ENCODE measurements around the gene TAOK2. TPM values are rescaled to one million over a fixed set of nuclear protein-coding genes. Genes with fewer than 3 reads are reported as not detected.
"Not testable (repeated sequence)": the region's sequence is repeated elsewhere in the genome, so short reads cannot be mapped to it uniquely, and the experiment has no call there.

Gene TAOK2
- polyA plus RNA-seq, 4 donors: 33.2 to 59.3 (median 39.4) TPM

DNA sequence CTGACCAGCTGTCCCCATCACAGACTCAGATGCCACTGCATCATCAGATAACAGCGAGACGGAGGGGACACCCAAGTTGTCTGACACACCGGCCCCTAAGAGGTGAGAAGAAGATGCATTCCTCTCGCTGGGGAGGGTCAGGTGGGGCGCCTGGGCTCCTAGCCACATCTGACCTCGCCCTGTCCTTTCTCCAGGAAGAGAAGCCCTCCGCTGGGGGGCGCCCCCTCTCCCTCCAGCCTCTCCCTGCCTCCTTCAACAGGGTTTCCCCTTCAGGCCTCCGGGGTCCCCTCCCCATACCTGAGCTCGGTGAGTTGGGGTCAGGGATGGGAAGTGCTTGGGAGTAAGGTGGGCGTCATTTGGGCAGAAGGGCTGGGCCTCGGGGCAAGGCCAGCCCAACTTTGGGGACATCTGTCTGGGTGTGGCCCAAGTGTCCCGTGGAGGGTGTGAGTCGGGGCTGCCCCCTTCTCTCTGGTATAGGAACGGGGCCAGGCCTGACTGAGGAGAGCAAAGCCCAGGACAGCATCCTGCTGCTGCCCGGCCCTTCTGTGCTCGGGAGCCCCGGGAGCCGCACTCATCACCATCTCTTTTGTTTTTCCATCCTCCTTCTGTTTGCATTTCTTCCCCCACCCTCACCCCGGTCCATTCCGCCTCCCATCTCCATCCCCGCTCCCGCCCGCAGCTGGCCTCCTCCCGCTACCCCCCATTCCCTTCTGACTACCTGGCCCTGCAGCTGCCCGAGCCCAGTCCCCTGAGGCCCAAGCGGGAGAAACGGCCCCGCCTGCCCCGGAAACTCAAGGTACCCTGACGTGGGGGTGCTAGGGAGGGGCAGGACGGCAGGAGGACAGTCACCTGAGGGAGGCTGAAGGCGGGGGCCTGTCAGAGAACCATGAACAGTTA, 27.3 kb downstream of the TAOK2 start:
- DNase-seq (ENCODE audit: low read depth in 4 of 4, low spot score in 3 of 4): no peak

DNA sequence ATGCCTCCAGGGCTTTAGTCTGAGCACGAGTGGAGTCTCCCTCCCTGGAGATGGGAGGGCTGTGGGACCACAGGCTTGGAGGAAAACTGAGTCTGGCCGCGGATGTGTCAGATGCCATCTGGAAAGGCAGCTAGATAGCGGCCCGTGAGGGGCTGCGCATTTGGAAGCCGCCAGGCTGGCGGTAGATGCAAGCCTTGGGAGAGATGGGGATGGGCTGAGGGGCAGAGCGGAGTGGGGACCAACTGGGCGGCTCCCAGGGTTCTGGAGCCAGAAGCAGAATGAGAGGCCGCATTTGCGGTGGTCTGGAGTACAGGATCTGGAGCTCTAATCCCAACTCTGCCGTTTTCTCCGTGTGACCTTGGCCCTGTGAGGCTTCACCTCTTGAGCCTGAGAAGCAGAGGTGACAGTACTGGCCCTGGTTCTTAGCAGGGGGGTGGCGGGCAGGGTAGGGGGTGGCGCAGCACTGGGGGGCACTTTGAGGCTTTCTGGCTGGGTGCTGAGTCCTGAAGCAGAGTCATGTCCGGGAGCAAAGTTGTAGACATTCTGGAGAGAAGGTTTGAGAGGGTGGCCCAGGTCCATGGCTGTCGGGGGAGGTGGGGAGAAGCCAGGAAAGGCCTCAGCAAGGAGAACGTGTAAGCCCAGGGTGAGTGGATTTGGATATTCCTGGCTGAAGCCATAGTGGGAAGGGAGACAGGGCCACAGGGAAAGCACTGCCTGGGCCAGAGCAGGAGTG, 29.1 kb downstream of the TAOK2 start:
- DNase-seq (ENCODE audit: low read depth in 4 of 4, low spot score in 3 of 4): no peak

DNA sequence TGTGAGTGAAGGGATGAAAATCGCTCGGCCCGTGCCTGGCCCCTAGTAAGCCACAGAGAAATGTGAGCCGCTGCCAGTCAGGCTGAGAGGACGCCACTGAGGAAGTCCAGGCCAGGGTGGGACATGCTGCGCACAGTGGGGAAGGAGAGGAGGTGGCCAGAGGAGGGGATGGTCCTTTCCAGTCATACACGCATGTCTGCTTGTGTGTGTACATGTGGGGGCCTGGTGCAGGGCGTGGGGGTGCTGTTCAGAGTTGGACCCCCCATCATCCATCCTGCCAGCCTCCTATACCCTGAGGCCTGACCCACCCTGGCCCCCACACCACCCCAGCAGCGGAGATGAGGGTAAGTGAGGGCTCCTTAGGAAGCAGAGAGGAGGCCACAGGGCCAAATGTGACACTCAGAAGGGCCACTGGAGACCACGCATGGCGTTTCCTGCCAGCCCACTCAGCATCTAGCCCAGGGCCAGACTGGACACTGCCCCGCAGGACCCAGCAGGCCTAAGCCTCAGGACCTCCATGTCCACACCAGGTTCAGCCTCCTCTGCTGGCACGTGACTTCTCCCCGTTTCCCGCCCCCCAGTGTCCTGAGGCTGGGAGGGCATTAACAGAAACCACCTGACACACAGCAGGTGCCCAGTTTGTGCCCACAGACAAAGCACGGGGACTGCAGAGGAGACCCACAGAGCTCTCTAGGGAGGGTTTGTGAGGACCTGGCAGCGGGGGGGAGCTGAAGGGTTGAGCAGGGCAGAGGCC, 30.2 kb downstream of the TAOK2 start:
- no peak for DNase-seq (ENCODE audit: low read depth in 4 of 4, low spot score in 3 of 4)

DNA sequence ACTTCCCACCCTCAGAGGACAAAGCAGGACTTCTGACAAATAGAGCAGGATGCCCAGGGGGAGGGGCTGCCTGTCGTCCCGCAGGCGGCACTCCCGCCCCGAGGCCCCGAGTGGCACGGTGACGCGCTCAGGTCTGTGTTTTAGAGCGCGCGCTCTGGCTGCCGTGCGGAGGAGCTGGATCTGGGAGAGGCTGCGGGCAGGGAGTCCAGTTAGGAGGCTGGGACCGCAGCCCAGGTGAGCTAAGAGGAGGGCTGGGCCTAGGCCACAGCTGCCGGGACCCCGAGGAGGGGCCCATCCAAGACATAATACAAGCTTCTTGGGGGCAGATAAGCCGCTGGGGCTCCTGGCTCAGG, 30.7 kb downstream of the TAOK2 start:
- no peak for DNase-seq (ENCODE audit: low read depth in 4 of 4, low spot score in 3 of 4)

DNA sequence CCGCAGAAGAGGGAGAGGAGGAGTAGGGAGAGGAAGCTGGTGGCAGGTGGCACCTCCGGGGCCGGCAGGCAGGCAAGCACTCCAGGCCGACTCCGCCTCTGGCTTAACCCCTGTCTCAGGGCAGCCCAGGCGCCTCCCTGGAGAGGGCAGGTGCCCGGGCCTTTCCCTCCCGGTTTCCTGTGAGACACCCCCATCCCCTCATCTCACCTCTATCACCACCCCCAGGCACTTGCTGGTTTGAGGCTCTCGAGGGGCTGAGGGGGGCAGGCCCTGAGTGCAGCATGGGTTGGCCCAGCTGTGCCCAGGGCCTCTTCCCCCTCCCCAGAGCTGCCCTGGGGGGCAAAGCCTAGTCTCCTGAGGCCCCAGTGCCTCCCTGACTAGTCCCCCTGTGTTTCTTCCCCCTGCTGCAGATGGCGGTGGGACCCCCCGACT, 31.2 kb downstream of the TAOK2 start:
- DNase-seq (ENCODE audit: low read depth in 4 of 4, low spot score in 3 of 4): no peak

DNA sequence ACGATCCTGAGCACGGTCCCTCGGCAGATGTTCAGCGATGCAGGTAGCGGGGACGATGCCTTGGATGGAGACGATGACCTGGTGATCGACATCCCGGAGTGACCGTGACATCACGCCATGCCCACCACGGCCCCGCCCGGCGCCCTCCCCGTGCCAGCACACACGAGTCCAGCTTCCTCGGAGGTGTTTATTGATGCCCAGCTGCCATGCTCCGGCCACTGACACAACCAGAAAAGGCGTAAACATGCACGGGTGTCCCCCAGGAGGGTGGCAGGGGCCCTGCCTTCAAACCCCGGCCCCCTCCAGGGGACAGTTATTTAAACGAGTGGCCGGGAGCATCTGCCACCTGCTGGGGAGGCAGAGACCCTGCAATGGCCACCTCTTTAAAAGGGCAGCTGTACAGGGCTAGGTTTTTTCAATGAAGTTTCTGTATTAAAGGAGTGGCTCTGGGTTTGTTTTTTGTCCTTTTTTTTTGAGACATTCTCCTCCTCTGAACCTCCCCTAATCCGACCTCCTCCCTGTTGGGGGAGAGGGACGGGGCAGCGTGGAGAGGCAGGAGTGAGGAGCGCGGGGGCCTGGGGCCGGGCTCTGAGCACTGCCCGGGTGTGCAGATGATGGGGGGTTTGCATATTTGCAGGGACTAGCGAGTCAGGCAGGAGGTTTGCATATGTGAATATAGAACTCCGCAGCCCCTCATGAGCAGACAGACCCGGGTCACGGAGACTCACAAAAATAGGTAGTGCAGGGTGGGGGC, 31.9 kb downstream of the TAOK2 start:
- no peak for DNase-seq (ENCODE audit: low read depth in 4 of 4, low spot score in 3 of 4)

DNA sequence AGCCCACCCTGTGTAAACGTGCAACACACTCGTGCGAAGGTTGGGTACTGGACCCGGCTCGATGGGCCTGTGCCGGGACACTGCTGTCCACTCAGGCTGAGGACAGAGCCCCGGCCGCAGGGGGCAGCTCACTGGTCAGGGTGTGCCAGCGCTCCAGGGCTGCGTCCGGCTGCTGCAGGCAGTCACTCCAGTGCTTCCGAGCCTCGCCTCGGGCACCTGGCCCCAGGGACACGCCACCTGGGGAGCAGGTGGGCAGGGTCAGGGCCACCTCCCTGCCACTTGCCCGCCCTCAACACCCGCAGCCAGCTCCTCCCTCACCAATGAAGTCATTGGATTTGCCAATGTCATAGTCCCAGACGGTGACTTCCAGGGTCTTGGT, 32.4 kb downstream of the TAOK2 start:
- DNase-seq (ENCODE audit: low read depth in 4 of 4, low spot score in 3 of 4): no peak

DNA sequence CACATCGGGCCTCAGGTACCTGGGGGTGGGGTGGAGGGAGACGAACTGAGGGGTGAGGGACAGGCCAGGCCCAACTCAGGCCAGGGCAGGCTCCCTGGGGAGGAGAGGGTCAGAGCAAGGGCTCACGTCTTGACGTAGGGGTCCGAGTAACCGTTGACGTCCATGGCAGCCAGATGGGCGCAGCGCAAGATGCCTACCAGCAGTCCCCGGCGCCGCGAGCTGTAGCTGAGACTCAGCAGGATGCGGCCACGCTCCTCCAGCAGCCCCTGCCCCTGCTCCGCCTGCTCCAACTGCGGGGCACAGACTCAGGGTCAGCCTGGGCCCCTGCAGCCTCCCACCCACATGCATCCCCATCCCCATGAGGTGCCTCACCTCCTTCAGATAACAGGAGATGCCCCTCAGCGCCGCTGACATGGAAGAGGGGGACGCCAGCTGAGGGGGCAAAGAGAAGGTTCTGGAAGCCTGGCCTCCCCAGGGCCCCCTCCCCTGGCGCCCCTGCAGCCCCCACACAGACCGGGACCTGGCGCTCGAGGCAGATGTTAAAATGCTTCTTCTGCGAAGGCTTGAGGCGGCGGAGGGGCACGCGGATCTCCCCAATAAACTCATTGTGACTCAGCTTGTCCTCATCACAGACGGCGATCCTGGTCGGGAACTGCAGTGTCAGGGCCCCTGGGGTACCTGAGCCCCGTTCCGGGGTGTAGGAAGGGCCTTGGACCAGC, 33.1 kb downstream of the TAOK2 start:
- DNase-seq (ENCODE audit: low read depth in 4 of 4, low spot score in 3 of 4): no peak

DNA sequence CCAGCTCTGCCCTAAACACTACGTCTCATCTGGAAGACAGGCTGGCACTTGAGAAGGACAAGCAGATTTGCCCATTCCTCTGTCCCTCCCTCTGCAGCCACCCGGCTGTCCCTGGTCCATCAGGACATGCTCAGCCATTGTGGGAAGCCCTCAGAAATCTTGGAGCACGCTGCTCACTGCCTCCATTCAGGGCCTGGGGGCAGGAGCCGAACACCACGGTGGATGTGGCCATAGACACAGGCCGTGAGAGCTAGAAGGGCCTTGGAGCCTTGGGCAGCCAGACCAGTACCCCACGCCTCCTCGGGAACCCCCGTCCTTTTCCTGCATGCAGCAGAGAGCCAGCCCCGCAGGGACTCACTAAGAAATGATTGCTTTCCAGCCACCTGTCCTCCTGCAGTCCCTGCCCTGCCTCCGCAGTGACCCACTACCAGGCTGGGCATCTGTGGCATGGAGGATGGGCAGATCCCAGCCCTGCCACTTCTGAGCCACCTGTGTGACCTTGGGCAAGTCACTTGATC, 33.8 kb downstream of the TAOK2 start:
- DNase-seq (ENCODE audit: low read depth in 4 of 4, low spot score in 3 of 4): no peak

DNA sequence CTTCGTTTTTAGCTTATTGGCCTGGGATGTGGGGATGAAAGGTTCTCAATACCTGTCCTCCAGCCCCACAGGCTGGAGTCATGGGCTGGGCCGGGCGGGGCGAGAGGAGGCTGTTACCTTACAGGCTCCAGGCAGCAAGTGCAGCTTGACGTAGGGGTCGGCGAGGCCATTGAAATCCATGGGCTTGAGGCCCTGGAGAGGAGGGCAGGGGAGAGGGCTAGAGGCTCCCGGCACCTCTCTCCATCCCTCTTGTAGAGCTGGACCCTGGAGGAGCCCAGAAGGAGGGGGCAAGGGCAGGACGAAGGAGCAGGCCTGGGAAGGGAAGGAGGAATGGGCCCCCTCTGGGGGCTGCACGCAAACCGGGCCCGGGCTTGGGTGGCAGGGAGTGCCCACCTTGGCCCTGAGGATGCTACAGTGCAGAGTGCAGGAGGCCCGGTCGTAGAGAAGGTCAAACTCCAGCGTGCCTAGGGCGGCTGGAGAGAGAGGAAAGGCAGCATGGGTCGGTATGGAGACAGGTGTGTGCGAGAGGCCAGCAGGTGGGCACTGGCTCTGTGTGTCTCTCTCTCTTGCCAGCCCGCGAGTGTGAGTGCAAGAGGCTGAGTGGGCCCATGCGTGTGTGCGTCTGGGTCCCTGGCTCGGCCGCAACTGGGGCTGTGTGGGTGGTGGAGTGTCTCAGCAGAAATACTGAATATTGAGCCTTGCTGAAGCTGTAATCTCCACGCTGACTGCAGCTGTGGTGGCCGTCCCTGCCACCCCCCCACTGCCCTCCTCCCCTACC, 35.6 kb downstream of the TAOK2 start:
- DNase-seq (ENCODE audit: low read depth in 4 of 4, low spot score in 3 of 4): no peak

DNA sequence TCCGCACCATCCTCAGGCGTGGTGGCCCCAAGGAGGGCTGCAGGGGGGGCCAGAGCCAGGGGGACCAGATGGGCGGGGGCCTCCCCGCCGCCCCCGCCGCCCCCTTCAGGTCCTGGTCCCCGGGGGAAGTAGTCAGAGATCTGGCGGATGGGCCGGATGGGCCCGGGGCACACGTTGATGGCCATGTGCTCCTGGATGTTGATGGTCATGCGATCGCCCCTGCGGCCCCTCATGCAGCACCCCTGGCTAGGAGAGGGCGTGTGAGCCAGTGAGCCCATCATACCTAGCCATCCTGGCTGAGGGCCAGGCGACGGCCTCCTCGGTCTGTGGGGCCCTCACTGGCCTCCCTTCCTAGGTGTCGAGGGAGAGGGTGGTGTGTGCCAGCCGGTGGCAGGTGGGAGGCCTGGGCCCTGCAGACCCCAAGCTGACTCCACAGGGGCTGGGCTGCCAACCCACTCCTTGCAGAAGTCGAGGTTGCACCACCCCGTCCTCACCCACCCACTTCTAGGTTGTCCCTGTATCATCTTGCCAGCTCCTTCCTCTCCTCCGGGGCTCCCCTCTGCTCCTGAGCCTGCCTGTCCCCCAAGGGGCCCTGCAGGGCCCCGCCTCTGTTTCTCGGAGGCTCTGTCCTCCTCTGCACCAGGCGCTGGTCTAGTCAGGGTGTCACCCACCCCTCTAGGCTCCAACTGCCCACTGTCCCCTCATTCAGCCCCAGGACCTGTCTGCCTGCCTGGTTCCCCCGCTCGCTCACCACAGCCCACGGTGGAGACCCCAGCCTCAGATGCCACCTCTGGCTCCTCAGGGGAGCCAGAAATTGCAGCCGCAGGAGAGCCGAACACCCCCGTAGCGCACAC, 36.5 kb downstream of the TAOK2 start:
- DNase-seq (ENCODE audit: low read depth in 4 of 4, low spot score in 3 of 4): no peak

DNA sequence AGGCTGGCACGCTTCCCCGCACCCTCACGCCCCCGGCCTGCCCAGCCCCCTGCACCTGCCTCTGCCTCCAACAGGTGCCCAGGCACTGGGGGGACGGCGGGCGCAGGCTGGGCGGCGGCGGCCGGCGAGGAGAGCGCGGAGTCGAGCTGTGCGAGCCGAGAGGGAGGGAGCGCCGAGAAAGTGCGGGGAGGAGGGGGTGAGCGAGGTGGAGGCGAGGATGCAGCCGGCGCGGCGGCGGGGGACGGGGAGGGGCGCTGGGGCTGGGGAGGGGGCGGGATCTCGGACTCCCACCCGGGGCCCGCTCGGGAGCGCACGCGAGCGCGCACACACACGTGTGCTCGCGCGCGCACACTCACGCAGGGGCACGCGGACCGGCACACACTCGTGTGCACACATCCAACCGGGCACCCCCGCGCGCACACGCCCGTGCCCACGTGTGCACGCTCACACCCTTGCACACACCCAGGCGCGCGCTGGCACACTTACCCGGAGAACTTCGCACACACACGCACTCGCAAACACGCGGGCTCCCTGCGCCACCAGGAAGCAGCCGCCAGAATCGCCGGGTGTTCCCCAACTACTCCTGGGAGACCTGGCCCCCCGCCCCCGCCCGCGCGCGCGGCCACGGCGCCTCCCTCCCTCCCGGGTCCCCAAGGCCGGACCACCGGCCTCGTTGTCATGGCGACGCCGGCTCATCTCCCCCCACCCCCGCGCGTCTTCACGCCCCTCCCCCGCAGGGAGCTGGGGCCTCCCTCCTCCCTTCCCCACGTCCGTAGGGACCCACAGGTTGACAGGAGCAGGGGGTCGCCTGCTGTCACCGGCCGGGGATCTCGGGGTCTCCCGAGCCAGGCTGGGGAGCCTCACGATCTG, 37.4 kb downstream of the TAOK2 start, which contains the start of gene DOC2A:
TSS of gene DOC2A (minus strand) at position 184 of the 870 bp plus-strand sequence. CDS start 805 bp downstream, outside the sequence.
- DNase-seq (ENCODE audit: low read depth in 4 of 4, low spot score in 3 of 4): no peak

DNA sequence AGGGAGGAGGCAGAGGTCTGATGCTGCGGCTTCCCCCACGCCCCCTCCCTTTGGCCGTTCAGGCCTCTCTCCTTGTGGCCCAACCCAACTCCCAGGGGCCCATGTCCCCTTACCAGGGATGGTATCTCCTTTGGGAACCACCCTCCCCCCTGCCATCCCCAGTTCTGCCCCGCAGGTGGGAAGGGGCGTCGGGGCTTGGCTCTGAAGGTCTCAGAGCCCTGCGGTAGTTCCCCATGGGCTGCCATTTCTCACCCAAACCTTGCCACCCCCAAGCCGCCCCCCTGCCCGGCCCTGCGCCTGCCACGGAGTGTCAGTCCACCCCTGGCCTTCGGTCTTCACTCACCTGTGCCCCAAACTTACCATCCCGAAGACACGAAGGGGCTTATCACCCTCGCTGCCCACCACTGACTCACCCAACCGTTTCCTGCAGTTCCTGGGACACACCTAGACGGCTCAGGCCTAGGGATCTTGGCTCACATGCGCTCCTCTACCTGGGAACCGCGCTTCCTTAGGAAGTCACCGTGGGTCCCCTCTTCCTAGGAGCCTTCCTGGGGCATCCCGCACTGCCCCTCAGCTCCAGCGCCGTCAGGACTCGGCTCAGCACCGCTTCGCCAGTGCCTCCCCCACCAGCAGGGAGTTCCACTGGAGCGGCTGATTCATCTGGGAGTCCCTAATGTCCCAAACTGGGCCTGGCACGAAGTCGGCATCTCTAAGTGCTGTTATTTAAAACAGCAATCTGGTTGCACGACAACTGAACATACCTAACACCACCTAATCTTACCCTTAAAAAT, 38.2 kb downstream of the TAOK2 start:
- DNase-seq (ENCODE audit: low read depth in 4 of 4, low spot score in 3 of 4): no peak

DNA sequence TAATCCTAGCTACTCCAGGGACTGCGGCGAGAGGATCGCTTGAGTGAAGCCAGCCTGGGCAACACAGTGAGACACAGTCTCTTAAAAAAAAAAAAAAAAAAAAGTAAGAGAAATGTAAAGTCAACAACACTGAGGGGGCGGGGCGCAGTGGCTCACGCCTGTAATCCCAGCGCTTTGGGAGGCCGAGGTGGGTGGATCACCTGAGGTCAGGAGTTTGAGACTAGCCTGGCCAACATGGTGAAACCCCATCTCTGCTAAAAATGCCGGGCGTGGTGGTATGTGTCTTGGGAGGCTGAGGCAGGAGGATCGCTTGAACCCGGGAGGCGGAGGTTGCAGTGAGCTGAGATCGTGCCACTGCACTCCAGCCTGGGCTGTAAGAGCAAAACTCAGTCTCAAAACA, 38.9 kb downstream of the TAOK2 start:
- not testable (repeated sequence) for DNase-seq (ENCODE audit: low read depth in 4 of 4, low spot score in 3 of 4)

DNA sequence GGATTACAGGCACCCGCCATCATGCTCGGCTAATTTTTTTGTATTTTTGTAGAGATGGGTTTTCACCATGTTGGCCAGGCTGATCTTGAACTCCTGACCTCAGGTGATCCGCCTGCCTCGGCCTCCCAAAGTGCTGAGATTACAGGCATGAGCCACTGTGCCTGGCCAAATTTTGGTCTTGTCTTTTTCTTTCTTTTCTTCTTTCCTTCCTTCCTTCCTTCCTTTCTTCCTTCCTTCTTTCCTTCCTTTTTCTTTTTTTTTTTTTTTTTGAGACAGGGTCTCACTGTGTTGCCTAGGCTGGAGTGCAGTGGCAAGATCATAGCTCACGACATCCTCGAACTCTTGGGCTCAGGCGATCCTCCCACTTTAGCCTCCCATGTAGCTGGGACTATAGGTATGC, 41.8 kb downstream of the TAOK2 start:
- not testable (repeated sequence) for DNase-seq (ENCODE audit: low read depth in 4 of 4, low spot score in 3 of 4)
